Activated naive CD8-positive, alpha-beta T cell treated with anti-CD3 and anti-CD28 coated beads, Interleukin-2, amount 50 U/mL, for 16 hours (primary cell): ENCODE data around the gene SIRT2.
"Not testable (repeated sequence)": the region's sequence is repeated elsewhere in the genome, so short reads cannot be mapped to it uniquely, and the experiment has no call there.

Source experiments
- DNase-seq: peaks from one replicate; pipeline ENCODE4 v3.0.0-alpha.2; 2020; ENCODE audit warnings: low read depth, low spot score

Gene SIRT2

DNA sequence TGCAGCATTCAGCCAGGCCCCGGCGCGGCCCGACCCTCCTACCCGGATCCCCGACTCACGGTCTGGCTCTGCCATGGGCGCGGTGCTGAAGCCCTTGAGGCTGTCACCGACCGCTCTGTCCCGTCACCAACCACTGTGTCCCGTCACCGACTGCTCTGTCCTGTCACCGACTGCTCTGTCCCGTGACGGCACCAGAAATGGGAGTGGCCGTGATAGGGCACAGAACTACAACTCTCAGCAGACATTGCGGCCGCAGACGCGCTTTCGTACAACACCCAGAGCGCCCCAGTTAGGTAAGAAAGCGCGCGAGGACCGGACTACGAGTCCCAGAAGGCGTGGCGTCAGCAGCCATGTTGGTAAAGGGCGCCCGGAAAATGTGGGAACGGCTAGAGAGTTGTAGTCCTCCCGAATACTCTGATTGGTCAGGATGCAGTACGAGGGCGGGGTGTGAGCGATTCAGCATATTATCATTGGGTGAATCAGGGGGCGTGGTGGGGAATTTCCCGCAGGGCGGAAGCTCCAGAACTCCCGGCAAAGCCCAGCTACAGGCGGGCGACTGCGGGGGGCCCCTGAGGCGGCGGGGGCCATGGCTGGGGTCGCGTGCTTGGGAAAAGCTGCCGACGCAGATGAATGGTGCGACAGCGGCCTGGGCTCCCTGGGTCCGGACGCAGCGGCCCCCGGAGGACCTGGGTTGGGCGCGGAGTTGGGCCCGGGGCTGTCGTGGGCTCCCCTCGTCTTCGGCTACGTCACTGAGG is at the start of gene SIRT2, which contains the start of gene NFKBIB:
Gene SIRT2 (minus strand): TSS at position 172 of the 755 bp plus-strand sequence. CDS start 97 bp downstream, at position 75.
Gene NFKBIB (plus strand): TSS at position 523 of the 755 bp plus-strand sequence. CDS start 64 bp downstream, at position 587.
- peak; percentile 98 for DNase-seq

DNA sequence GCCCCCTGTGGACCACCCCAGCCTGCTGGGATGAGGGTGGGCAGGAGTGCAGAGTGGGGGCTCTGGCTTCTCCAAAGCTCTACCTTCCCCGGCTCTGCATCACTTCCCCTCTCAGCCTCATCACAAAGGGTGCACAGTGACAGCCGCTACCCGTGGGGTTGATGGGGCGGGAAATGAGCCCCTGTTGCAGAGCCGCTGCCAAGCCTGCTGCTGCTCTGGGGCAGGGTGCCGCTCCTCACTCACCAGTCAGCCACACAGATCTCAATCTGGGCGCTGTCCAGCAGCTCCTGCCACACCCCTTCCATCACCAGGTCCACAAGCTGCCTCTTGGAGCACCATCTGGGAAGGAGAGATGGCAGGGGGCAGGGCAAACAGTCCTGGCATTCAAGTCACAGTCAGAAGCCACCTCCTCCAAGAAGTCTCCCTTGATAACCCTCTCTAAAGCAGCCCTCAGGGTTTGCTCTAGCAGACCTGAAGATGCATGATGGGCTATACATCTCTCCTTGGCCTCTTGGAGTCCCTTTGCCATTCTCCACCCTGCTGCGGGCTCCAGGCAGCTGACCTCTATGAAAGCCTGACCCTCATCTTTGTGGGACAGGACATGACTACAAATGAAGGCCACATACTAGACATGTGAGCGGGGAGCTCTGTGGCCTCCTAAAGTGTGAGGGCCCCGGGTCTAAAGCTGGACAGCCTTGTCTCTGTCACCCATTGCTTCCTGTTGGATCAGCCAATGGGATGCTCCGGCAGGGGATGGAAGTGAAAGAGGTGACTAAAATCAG is 47.0 kb upstream of the SIRT2 start:
- DNase-seq: no peak

- no peak for DNase-seq
These were observed 46.3 kb upstream of the SIRT2 start for GRCh38 chr19:38945562-38946228.

DNA sequence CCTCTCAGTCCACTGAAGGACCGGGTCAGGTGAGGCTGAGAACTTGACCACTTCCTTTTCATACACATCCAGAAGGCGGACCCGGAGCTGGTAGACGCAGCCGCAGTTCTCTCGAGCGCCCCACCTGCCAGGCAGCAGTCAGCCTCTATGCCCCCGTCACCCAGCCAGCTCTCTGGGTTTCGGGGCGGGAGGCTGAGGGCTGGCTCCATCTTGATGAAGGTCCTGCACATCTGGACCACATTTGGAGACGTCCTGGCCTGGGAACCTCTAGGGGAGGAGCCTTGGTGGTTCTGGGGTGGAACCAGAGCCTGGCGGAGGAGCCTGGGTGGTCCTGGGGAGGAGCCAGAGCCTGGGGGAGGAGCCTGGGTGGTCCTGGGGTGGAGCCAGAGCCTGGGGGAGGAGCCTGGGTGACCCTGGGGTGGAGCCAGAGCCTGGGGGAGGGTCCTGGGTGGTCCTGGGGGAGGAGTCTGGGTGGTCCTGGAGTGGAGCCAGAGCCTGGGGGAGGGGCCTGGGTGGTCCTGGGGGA is 45.6 kb upstream of the SIRT2 start:
- no peak for DNase-seq

GRCh38 chr19:38942471-38943181 is 43.2 kb upstream of the SIRT2 start:
- DNase-seq: no peak

DNA sequence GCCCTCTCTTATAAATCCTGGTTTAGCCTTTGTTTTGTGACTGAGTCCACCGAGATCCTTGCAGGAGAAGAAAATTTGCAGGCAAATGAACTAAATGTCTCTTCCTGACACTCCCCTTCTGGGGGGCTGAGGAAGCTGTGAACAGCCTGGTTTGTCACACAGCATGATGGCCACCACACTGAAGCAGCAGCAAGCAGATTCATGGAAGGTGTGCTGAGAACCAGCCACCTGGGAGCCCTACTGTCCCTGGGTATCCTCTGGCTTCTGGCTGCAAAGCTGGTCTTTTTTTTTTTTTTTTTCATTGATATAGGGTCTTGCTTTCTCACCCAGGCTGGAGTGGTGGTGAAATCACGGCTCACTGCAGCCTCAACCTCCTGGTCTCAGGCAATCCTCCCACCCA is 42.6 kb upstream of the SIRT2 start:
- DNase-seq: no peak

DNA sequence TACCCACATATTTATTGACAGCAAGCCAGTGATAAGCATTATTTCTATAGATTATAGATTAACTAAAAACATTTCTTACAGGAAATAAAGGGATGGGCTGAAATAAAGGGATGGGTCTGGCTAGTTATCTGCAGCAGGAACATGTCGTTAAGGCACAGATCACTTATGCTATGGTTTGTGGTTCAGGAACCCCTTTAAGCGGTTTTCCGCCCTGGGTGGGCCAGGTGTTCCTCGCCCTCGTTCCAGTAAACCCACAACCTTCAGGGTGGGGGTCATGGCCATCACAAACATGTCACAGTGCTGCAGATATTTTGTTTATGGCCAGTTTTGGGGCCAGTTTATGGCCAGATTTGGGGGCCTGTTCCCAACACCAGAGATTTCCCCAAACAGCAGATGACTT is 42.0 kb upstream of the SIRT2 start:
- not testable (repeated sequence) for DNase-seq

DNA sequence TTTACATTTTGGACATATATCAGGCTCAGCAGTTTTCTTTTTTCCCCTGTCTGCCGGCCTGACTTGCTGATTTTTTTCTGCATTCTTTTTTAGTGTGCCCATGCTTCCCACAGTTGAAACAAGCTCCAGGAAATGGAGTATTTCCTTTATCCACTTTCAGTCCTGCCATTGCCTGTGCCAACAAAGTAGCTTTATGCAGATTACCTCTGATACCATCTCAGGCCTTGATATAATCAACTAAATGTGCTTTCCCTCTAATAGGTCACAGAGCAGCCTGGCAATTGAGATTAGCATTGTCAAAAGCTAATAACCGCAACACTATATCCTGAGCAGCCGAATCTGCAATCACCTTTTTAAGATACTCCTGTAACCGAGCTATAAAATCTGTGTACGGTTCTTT is 40.5 kb upstream of the SIRT2 start:
- DNase-seq: no peak

GRCh38 chr19:38933544-38933943 is 34.1 kb upstream of the SIRT2 start:
- DNase-seq: no peak

- no peak for DNase-seq
These were observed 33.2 kb upstream of the SIRT2 start for GRCh38 chr19:38932425-38933179.

DNA sequence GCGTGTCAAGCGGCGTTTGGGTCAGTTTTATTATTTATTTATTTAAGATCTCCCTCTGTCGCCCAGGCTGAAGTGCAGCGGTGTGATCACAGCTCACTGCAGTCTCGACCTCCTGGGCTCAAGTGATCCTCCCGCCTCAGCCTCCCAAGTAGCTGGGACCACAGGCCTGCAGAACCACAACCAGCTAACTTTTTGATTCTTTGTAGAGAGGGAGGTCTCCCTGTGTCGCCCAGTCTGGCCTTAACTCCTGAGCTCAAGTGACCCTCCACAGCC is 32.0 kb upstream of the SIRT2 start:
- no peak for DNase-seq

- DNase-seq: peak; percentile 95
These were observed 31.5 kb upstream of the SIRT2 start, which contains the start of gene MRPS12 for GRCh38 chr19:38930776-38931520. Gene MRPS12, plus strand, starts transcription at chr19:38930944. Its CDS starts 351 bp downstream, at chr19:38931295.

DNA sequence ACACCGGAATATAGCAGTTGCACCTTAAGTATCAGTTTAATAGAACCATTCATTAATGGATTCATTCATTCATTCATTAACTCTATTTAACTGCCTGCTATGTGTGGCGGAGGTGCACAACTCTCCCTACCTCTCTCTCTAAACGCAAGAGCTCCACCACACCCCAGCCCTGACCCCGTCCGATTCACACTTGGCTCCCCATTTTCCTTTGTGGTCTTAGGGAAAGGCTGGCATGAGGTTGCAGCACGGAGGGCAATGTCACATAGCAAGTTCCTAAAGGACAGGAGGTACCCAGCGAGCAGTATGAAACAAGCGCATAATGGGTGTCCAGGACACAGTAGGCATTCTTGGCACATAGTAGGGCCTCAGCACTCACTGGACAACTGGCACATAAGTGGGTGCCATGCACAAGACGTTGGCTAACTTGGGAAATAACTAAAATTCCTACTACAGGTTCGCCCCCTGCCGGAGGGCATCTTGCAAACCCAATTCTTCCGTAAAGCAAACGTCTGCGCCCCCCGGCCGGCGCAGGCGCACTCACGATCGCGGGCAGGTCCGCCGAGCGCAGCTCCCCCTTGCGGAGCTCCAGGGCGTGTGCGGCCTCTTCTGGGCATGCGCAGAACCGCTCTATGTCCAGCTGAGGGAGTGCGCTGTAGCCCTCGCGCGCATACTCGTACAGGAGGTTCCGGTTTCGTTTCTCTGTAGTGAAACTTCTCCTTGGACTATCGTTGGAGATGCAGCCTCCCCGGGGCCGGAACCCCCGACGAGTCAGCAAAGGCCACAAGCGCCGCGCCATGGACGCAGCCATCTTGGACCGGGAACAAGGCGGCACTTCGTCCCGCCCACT is 30.7 kb upstream of the SIRT2 start, which contains the start of gene SARS2:
Gene SARS2 (minus strand): TSS at position 835 of the 847 bp plus-strand sequence. CDS start 27 bp downstream, at position 808.
- DNase-seq: peak; percentile 69

GRCh38 chr19:38928391-38929001 is 29.1 kb upstream of the SIRT2 start:
- no peak for DNase-seq

- DNase-seq: no peak
These were observed 25.0 kb upstream of the SIRT2 start for GRCh38 chr19:38924388-38924787.

- no peak for DNase-seq
These were observed 23.1 kb upstream of the SIRT2 start for GRCh38 chr19:38922482-38922881.

- no peak for DNase-seq
These were observed 22.2 kb upstream of the SIRT2 start for GRCh38 chr19:38921420-38922274.
